Uterus (tissue), 2 donors: Measurements from ENCODE around the gene PLA2G6.

ENCODE experiments used
- POLR2A ChIP-seq, 2 donors: fragments of 450-650 bp; IDR thresholded peaks; one replicate each; pipeline ENCODE4 v1.6.1; 2016; ENCODE audit warnings: antibody characterized with exemption in 2 of 2, mild to moderate bottlenecking in 1 of 2, moderate library complexity in 1 of 2
- TF ChIP-seq, protein P1 (sequence below), 4 experiments: fragments of 200-600 bp in 2 of 4; fragments of 450-650 bp in 2 of 4; sonication (generic) in 2 of 4; IDR thresholded peaks; one replicate each; pipeline ENCODE4 v1.5.1; 2016 to 2019; ENCODE audit warnings: antibody characterized with exemption in 4 of 4, mild to moderate bottlenecking in 2 of 4, moderate library complexity in 1 of 4

DNA sequence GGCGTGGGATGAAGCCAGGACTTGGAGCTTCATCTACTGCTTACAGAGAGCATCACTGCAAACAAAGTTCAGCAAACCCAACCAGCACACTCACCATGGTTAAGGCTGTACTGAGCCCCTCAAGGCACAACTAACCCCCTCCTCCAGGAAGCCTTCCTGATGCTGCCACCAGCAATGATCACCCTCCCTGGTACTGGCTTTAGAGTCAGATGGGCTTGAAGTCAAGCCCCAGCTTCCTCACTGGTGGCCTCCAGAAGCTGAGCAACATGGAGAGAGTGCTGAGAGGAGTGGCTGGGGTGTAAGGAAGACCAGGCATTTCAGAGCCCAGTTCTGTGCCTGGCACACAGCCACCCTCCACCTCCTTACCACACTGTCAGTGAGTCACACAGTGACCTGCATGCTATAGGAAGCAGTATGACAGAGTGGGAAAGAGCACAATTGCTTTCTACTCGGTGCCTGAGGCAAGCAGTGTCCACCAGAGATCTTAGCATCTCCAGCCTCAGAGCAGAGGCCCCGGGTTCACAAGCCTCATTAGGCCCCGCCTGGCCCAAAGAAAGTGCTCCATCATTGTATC lies 46.4 kb downstream of the PLA2G6 start:
- TF ChIP-seq POLR2A (IDR thresholded peaks at IDR 0.05): no peak
- TF ChIP-seq, protein P1, sequence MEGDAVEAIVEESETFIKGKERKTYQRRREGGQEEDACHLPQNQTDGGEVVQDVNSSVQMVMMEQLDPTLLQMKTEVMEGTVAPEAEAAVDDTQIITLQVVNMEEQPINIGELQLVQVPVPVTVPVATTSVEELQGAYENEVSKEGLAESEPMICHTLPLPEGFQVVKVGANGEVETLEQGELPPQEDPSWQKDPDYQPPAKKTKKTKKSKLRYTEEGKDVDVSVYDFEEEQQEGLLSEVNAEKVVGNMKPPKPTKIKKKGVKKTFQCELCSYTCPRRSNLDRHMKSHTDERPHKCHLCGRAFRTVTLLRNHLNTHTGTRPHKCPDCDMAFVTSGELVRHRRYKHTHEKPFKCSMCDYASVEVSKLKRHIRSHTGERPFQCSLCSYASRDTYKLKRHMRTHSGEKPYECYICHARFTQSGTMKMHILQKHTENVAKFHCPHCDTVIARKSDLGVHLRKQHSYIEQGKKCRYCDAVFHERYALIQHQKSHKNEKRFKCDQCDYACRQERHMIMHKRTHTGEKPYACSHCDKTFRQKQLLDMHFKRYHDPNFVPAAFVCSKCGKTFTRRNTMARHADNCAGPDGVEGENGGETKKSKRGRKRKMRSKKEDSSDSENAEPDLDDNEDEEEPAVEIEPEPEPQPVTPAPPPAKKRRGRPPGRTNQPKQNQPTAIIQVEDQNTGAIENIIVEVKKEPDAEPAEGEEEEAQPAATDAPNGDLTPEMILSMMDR (IDR thresholded peaks at IDR 0.05): no peak
